GM23338 (cell line): ENCODE data around the gene GPANK1. TPM values are rescaled to one million over a fixed set of nuclear protein-coding genes. Genes with fewer than 3 reads are reported as not detected.

Experiments
- ATAC-seq: fragments of 200-7000 bp; cut with Tn5 transposase; 3 replicates; pipeline ENCODE4 v1.9.1; 2020
- DNase-seq: peaks from one replicate; pipeline ENCODE4 v3.0.0-alpha.2; 2015; ENCODE audit warnings: low spot score
- H2AFZ ChIP-seq: fragments of 200-600 bp; sonication (generic); 2 replicates; pipeline ENCODE4 v1.8.0; 2016; ENCODE audit warnings: antibody characterized with exemption, mild to moderate bottlenecking, moderate library complexity
- H3F3A ChIP-seq: fragments of 200-600 bp; sonication (generic); replicated peaks from 2 replicates; pipeline ENCODE4 v1.8.0; 2017; ENCODE audit warnings: antibody characterized with exemption, mixed run types, low read depth
- H3K27ac ChIP-seq: fragments of 200-600 bp; sonication (generic); 2 replicates; pipeline ENCODE4 v1.6.1; 2016; ENCODE audit warnings: low read depth
- H3K27me3 ChIP-seq: fragments of 200-600 bp; sonication (generic); 2 replicates; pipeline ENCODE4 v1.8.0; 2016; ENCODE audit warnings: mild to moderate bottlenecking, mixed run types, moderate library complexity; ENCODE audit not compliant: insufficient read depth
- H3K36me3 ChIP-seq: fragments of 200-600 bp; sonication (generic); 2 replicates; pipeline ENCODE4 v1.8.0; 2016; ENCODE audit warnings: mild to moderate bottlenecking; ENCODE audit not compliant: insufficient read depth
- H3K4me1 ChIP-seq: fragments of 200-600 bp; sonication (generic); 2 replicates; pipeline ENCODE4 v1.8.0; 2016; ENCODE audit warnings: mild to moderate bottlenecking, moderate library complexity; ENCODE audit not compliant: insufficient read depth
- H3K4me2 ChIP-seq: fragments of 200-600 bp; sonication (generic); 2 replicates; pipeline ENCODE4 v1.7.1; 2017; ENCODE audit warnings: mixed run types
- H3K4me3 ChIP-seq: fragments of 200-600 bp; sonication (generic); 2 replicates; pipeline ENCODE4 v1.6.1; 2016; ENCODE audit warnings: mixed run types
- H3K79me2 ChIP-seq: fragments of 200-600 bp; sonication (generic); replicated peaks from 2 replicates; pipeline ENCODE4 v1.8.0; 2017; ENCODE audit warnings: mild to moderate bottlenecking; ENCODE audit not compliant: insufficient read depth
- H3K9me2 ChIP-seq: fragments of 200-600 bp; sonication (generic); 2 replicates; pipeline ENCODE4 v1.8.0; 2017; ENCODE audit not compliant: insufficient read depth
- H4K20me1 ChIP-seq: fragments of 200-600 bp; sonication (generic); replicated peaks from 2 replicates; pipeline ENCODE4 v1.8.0; 2017; ENCODE audit warnings: mild to moderate bottlenecking; ENCODE audit not compliant: insufficient read depth
- H3K27ac Mint-ChIP-seq: 2 replicates; pipeline ENCODE4 v1.8.0; 2020; ENCODE audit warnings: inconsistent platforms, mild to moderate bottlenecking, moderate library complexity, mixed read lengths
- H3K27me3 Mint-ChIP-seq: 3 replicates; pipeline ENCODE4 v1.8.0; 2022; ENCODE audit warnings: low read depth, mild to moderate bottlenecking, moderate library complexity, mixed read lengths, inconsistent platforms; ENCODE audit not compliant: insufficient read depth, poor library complexity
- H3K36me3 Mint-ChIP-seq: 3 replicates; pipeline ENCODE4 v1.8.0; 2021; ENCODE audit warnings: low read depth, mild to moderate bottlenecking, inconsistent platforms, moderate library complexity, mixed read lengths
- H3K4me1 Mint-ChIP-seq: 3 replicates; pipeline ENCODE4 v1.8.0; 2020; ENCODE audit warnings: mild to moderate bottlenecking, inconsistent platforms, mixed read lengths
- H3K4me3 Mint-ChIP-seq: 3 replicates; pipeline ENCODE4 v1.8.0; 2021; ENCODE audit warnings: moderate library complexity, mild to moderate bottlenecking, inconsistent platforms, mixed read lengths
- H3K9me3 Mint-ChIP-seq: 3 replicates; pipeline ENCODE4 v1.8.0; 2020; ENCODE audit warnings: moderate library complexity, mild to moderate bottlenecking, inconsistent platforms, mixed read lengths
- CREB1 ChIP-seq: fragments of 250-450 bp; sonication (Bioruptor Pico); IDR thresholded peaks from 2 replicates; pipeline ENCODE4 v1.5.0; 2020; ENCODE audit warnings: low read depth, mild to moderate bottlenecking, moderate library complexity
- CTCF ChIP-seq, 2 experiments: fragments of 200-600 bp in 1 of 2; sonication (generic) in 1 of 2; conservative IDR thresholded peaks; 2 replicates each; pipeline versions ENCODE4 v1.5.1 to v1.6.1; 2016 to 2017; ENCODE audit warnings: antibody characterized with exemption in 2 of 2, low read depth in 2 of 2, mild to moderate bottlenecking in 2 of 2, moderate library complexity in 1 of 2
- ETS1 ChIP-seq: IDR thresholded peaks from 2 replicates; pipeline ENCODE4 v1.6.1; 2016; ENCODE audit warnings: antibody characterized with exemption
- EZH2 ChIP-seq: fragments of 200-600 bp; sonication (generic); IDR thresholded peaks from one replicate; pipeline ENCODE4 v1.8.0; 2017; ENCODE audit warnings: antibody characterized with exemption, mild to moderate bottlenecking, low read depth; ENCODE audit not compliant: unreplicated experiment
- EZH2phosphoT487 ChIP-seq: fragments of 200-600 bp; sonication (generic); IDR thresholded peaks from one replicate; pipeline ENCODE4 v1.8.1; 2018; ENCODE audit warnings: antibody characterized with exemption; ENCODE audit not compliant: unreplicated experiment
- JUNB ChIP-seq: IDR thresholded peaks from one replicate; pipeline ENCODE4 v1.6.1; 2016; ENCODE audit warnings: antibody characterized with exemption; ENCODE audit not compliant: unreplicated experiment
- NANOG ChIP-seq: IDR thresholded peaks from 2 replicates; pipeline ENCODE4 v1.6.1; 2016; ENCODE audit warnings: antibody characterized with exemption, borderline replicate concordance
- POLR2AphosphoS5 ChIP-seq: IDR thresholded peaks from 2 replicates; pipeline ENCODE4 v1.6.1; 2016; ENCODE audit warnings: antibody characterized with exemption, low read depth
- REST ChIP-seq: IDR thresholded peaks from one replicate; pipeline ENCODE4 v1.6.1; 2018; ENCODE audit warnings: antibody characterized with exemption; ENCODE audit not compliant: unreplicated experiment
- STAT1 ChIP-seq: IDR thresholded peaks from one replicate; pipeline ENCODE4 v1.6.1; 2016; ENCODE audit warnings: antibody characterized with exemption; ENCODE audit not compliant: unreplicated experiment
- ZNF114 ChIP-seq: fragments of 250-450 bp; sonication (Bioruptor Pico); IDR thresholded peaks from 2 replicates; pipeline ENCODE4 v1.5.0; 2020; ENCODE audit warnings: mild to moderate bottlenecking, moderate library complexity
- ZNF331 ChIP-seq: fragments of 250-450 bp; sonication (Bioruptor Pico); IDR thresholded peaks from 2 replicates; pipeline ENCODE4 v1.5.0; 2020; ENCODE audit warnings: low read depth, mild to moderate bottlenecking, moderate library complexity
- ZNF462 ChIP-seq: fragments of 250-450 bp; sonication (Bioruptor Pico); IDR thresholded peaks from 2 replicates; pipeline ENCODE4 v1.5.0; 2020; ENCODE audit warnings: mild to moderate bottlenecking, moderate library complexity
- polyA plus RNA-seq: library from polyadenylated mRNA; unstranded; fragments of >200 nt; fragmentation: Nextera tagmentation; extraction: Ambion mirVana; gene quantifications from 2 replicates; pipeline ENCODE4 v1.2.1, GENCODE V29; 2016
- total RNA-seq: library from RNA; depleted of rRNA; stranded (reverse); fragments of >200 nt; shearing (Covaris generic); gene quantifications from 2 replicates; pipeline ENCODE4 v1.2.3, GENCODE V29; 2014

GPANK1 gene
- total and polyA plus RNA-seq, 2 experiments from 2014 or later = 27.1 to 49.2 TPM

GRCh38 chr6:31627690-31628287, 37.0 kb downstream of the GPANK1 start:
- Histone ChIP-seq H3K4me2 (no peak overlapping the region), H3K27ac (no peak overlapping the region), H3K4me1 (peaks cover 2% of the 10 kb centered on the region; the same call in 1 of the 2 replicates), H3K9me2 (no peaks in the 10 kb centered on the region), H3K27me3 (no peaks in the 10 kb centered on the region), H3K4me3 (no peak overlapping the region), H4K20me1 (peaks cover 57% of the 10 kb centered on the region), H3K79me2 (peaks cover 61% of the 10 kb centered on the region), H3F3A (peaks cover 51% of the 10 kb centered on the region), H3K36me3 (peaks cover 90% of the 10 kb centered on the region), H2AFZ (no peak overlapping the region)
- Mint-ChIP-seq H3K9me3 (no peaks in the 10 kb centered on the region; the same call in 2 of the 3 replicates), H3K4me1 (peaks cover under 1% of the 10 kb centered on the region; the same call in 2 of the 3 replicates), H3K4me3 (no peak overlapping the region; the same call in 2 of the 3 replicates), H3K27ac (no peak overlapping the region), H3K27me3 (peaks cover 13% of the 10 kb centered on the region), H3K36me3 (peaks cover 99% of the 10 kb centered on the region)
- TF ChIP-seq JUNB (no peak), ZNF114 (CRISPR knock-in tag) (no peak), ETS1 (no peak), STAT1 (no peak), CREB1 (CRISPR knock-in tag) (no peak), NANOG (no peak), ZNF331 (CRISPR knock-in tag) (no peak), EZH2phosphoT487 (no peak), EZH2 (no peak), ZNF462 (CRISPR knock-in tag) (no peak), CTCF (conservative IDR thresholded peaks at IDR 0.05; ENCODE audit: low read depth in 2 of 2) (no peak), REST (no peak), POLR2AphosphoS5 (no peak)
- ATAC-seq (no peak), DNase-seq (no peak)
